Liver (tissue), 9 donors: Measurements from ENCODE around the gene PLEKHA6. TPM values are rescaled to one million over a fixed set of nuclear protein-coding genes. Genes with fewer than 3 reads are reported as not detected.

Experiments used
- DNase-seq: peaks from one replicate; pipeline ENCODE4 v3.0.0-alpha.2; 2017; ENCODE audit warnings: low spot score
- H3K27ac ChIP-seq, 2 donors: one replicate each; pipeline ENCODE4 v1.7.0; 2013; ENCODE audit warnings: inconsistent platforms in 2 of 2, low read length in 2 of 2, control low read depth in 1 of 2, low read depth in 1 of 2, mild to moderate bottlenecking in 1 of 2
- H3K27me3 ChIP-seq, 4 donors: one replicate each; pipeline versions ENCODE4 v1.6.1 to v1.7.0; 2013; ENCODE audit warnings: low read length in 3 of 4, inconsistent platforms in 1 of 4, mild to moderate bottlenecking in 1 of 4, moderate library complexity in 1 of 4; ENCODE audit not compliant: control insufficient read depth in 4 of 4, insufficient read depth in 4 of 4
- H3K36me3 ChIP-seq, 4 donors: one replicate each; pipeline versions ENCODE4 v1.6.1 to v1.7.0; 2013; ENCODE audit warnings: low read length in 3 of 4, mild to moderate bottlenecking in 3 of 4, low read depth in 1 of 4, moderate library complexity in 1 of 4; ENCODE audit not compliant: control insufficient read depth in 4 of 4, insufficient read depth in 3 of 4
- H3K4me1 ChIP-seq, 4 donors: one replicate each; pipeline versions ENCODE4 v1.6.1 to v1.7.0; 2013; ENCODE audit warnings: low read length in 3 of 4, mild to moderate bottlenecking in 3 of 4, moderate library complexity in 1 of 4; ENCODE audit not compliant: control insufficient read depth in 4 of 4, insufficient read depth in 4 of 4
- H3K4me3 ChIP-seq, 3 donors: one replicate each; pipeline versions ENCODE4 v1.6.1 to v1.7.0; 2013; ENCODE audit warnings: low read length in 3 of 3, control low read depth in 1 of 3, low read depth in 1 of 3, mild to moderate bottlenecking in 1 of 3
- H3K9ac ChIP-seq, 2 donors: one replicate each; pipeline ENCODE4 v1.7.0; 2013; ENCODE audit warnings: low read length in 2 of 2, mild to moderate bottlenecking in 2 of 2, moderate library complexity in 2 of 2, control low read depth in 1 of 2, low read depth in 1 of 2
- H3K9me3 ChIP-seq, 4 donors: one replicate each; pipeline versions ENCODE4 v1.6.1 to v1.7.0; 2013; ENCODE audit warnings: low read length in 3 of 4; ENCODE audit not compliant: control insufficient read depth in 4 of 4
- ATF3 ChIP-seq: IDR thresholded peaks from 2 replicates; pipeline ENCODE4 v1.6.1; 2016; ENCODE audit warnings: antibody characterized with exemption
- CTCF ChIP-seq: fragments of 150-350 bp; IDR thresholded peaks from 2 replicates; pipeline ENCODE4 v1.5.1; 2017; ENCODE audit warnings: improper control_type of control experiment, low read depth, low read length; ENCODE audit not compliant: missing input control
- EGR1 ChIP-seq, 2 donors: IDR thresholded peaks; 2 replicates each; pipeline ENCODE4 v1.6.1; 2016 to 2018; ENCODE audit warnings: antibody characterized with exemption in 2 of 2, low read depth in 2 of 2
- FOXA1 ChIP-seq: IDR thresholded peaks from 2 replicates; pipeline ENCODE4 v1.6.1; 2016; ENCODE audit warnings: antibody characterized with exemption
- FOXA2 ChIP-seq: IDR thresholded peaks from 2 replicates; pipeline ENCODE4 v1.6.1; 2016; ENCODE audit warnings: antibody characterized with exemption
- GABPA ChIP-seq, 2 donors: IDR thresholded peaks in 1 of 2; conservative IDR thresholded peaks in 1 of 2; 2 replicates each; pipeline ENCODE4 v1.6.1; 2016; ENCODE audit warnings: antibody characterized with exemption in 2 of 2, mild to moderate bottlenecking in 1 of 2, moderate library complexity in 1 of 2
- HNF4G ChIP-seq: IDR thresholded peaks from 2 replicates; pipeline ENCODE4 v1.6.1; 2016; ENCODE audit warnings: antibody characterized with exemption
- JUND ChIP-seq, 2 donors: IDR thresholded peaks; 2 replicates each; pipeline ENCODE4 v1.6.1; 2016; ENCODE audit warnings: antibody characterized with exemption in 2 of 2
- NR2F2 ChIP-seq: IDR thresholded peaks from 2 replicates; pipeline ENCODE4 v1.6.1; 2016; ENCODE audit warnings: antibody characterized with exemption
- RAD21 ChIP-seq, 2 donors: IDR thresholded peaks; 2 replicates each; pipeline ENCODE4 v1.6.1; 2016; ENCODE audit warnings: antibody characterized with exemption in 2 of 2, mild to moderate bottlenecking in 2 of 2
- REST ChIP-seq: IDR thresholded peaks from 2 replicates; pipeline ENCODE4 v1.6.1; 2016; ENCODE audit warnings: antibody characterized with exemption, mild to moderate bottlenecking
- RXRA ChIP-seq, 2 donors: IDR thresholded peaks; 2 replicates each; pipeline ENCODE4 v1.6.1; 2017 to 2018; ENCODE audit warnings: antibody characterized with exemption in 2 of 2, mild to moderate bottlenecking in 1 of 2
- SP1 ChIP-seq: IDR thresholded peaks from 2 replicates; pipeline ENCODE4 v1.6.1; 2018; ENCODE audit warnings: antibody characterized with exemption, mild to moderate bottlenecking
- TAF1 ChIP-seq: conservative IDR thresholded peaks from 2 replicates; pipeline ENCODE4 v1.6.1; 2016; ENCODE audit warnings: antibody characterized with exemption, mild to moderate bottlenecking
- YY1 ChIP-seq: IDR thresholded peaks from 2 replicates; pipeline ENCODE4 v1.6.1; 2016; ENCODE audit warnings: antibody characterized with exemption, mild to moderate bottlenecking
- ZBTB33 ChIP-seq: IDR thresholded peaks from 2 replicates; pipeline ENCODE4 v1.6.1; 2016; ENCODE audit warnings: antibody characterized with exemption
- WGBS: extraction: QIAGEN DNeasy Blood & Tissue Kit; methylation state at CpG from one replicate; pipeline ENCODE4 v1.1.7; 2013; 5-methylcytosine and 5-hydroxymethylcytosine counted together
- polyA plus RNA-seq, 2 donors: library from polyadenylated mRNA; stranded (reverse) in 1 of 2; unstranded in 1 of 2; fragments of 200-250 nt in 1 of 2; fragments of >200 nt in 1 of 2; fragmentation: Nextera tagmentation in 1 of 2; extraction: Ambion mirVana in 1 of 2; gene quantifications; one replicate each; pipeline versions ENCODE4 v1.2.1 to v1.2.3, GENCODE V29; 2013 to 2015
- total RNA-seq, 2 donors: library from RNA; depleted of rRNA; stranded (reverse); fragments of >200 nt; gene quantifications; one replicate each; pipeline ENCODE4 v1.2.3, GENCODE V29; 2014
- TF ChIP-seq, protein P1 (sequence below): IDR thresholded peaks from 2 replicates; pipeline ENCODE4 v1.6.1; 2016; ENCODE audit warnings: antibody characterized with exemption
- donor health status: healthy.
- donor health status: healthy.
- donor health status: healthy.
- donor health status: healthy.
- donor health status: healthy.

Gene PLEKHA6
- total and polyA plus RNA-seq, 4 donors = 5.3 to 12.8 (median 7.6) TPM

- DNase-seq = no peak
- peaks cover 4 to 31% (median 21%) of the 10 kb centered on the region in 4 donors for H3K4me1 ChIP-seq
- H3K27ac ChIP-seq = peak overlapping the region; percentile 15 to 21
- no peak overlapping the region for H3K4me3 ChIP-seq
- peaks cover 0 to 28% (median 17%) of the 10 kb centered on the region in 4 donors for H3K36me3 ChIP-seq
- WGBS = 82% methylated on average over 8 of the region's 8 CpGs
- TF ChIP-seq NR2F2 = no peak
- no peak for TF ChIP-seq GABPA (IDR thresholded peaks at IDR 0.05 in 1 of 2, conservative IDR thresholded peaks at IDR 0.05 in 1 of 2)
- no peak for TF ChIP-seq TAF1
- TF ChIP-seq SP1 = no peak
- TF ChIP-seq HNF4G = no peak
- no peak for TF ChIP-seq ZBTB33
- TF ChIP-seq FOXA2 = no peak
- TF ChIP-seq CTCF = no peak
- TF ChIP-seq, protein P1, sequence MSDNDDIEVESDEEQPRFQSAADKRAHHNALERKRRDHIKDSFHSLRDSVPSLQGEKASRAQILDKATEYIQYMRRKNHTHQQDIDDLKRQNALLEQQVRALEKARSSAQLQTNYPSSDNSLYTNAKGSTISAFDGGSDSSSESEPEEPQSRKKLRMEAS = no peak
- no peaks in the 10 kb centered on the region for H3K27me3 ChIP-seq
- no peak overlapping the region for H3K9ac ChIP-seq
- H3K9me3 ChIP-seq = no peaks in the 10 kb centered on the region
Observed at GRCh38 chr1:204224655-204225054, 135.1 kb downstream of the PLEKHA6 start.

GRCh38 chr1:204223129-204223860 lies 136.4 kb downstream of the PLEKHA6 start:
- H3K4me1 ChIP-seq = peaks cover 4 to 31% (median 21%) of the 10 kb centered on the region in 4 donors
- no peak for TF ChIP-seq YY1
- no peak for TF ChIP-seq TAF1
- TF ChIP-seq FOXA1 = no peak
- TF ChIP-seq SP1 = no peak
- TF ChIP-seq RXRA (IDR thresholded peaks at IDR 0.05) = no peak
- no peak for TF ChIP-seq ZBTB33
- no peak for TF ChIP-seq NR2F2
- no peak for TF ChIP-seq HNF4G
- TF ChIP-seq GABPA (IDR thresholded peaks at IDR 0.05 in 1 of 2, conservative IDR thresholded peaks at IDR 0.05 in 1 of 2) = no peak
- TF ChIP-seq JUND (IDR thresholded peaks at IDR 0.05) = no peak
- TF ChIP-seq REST = no peak
- no peak for TF ChIP-seq FOXA2
- TF ChIP-seq RAD21 (IDR thresholded peaks at IDR 0.05) = no peak
- TF ChIP-seq ATF3 = no peak
- no peak for TF ChIP-seq EGR1 (IDR thresholded peaks at IDR 0.05; ENCODE audit: low read depth in 2 of 2)
- no peak for TF ChIP-seq CTCF
- no peak overlapping the region for H3K4me3 ChIP-seq
- H3K9ac ChIP-seq = no peak overlapping the region
- no peak for DNase-seq
- 82% methylated on average over 17 of the region's 17 CpGs for WGBS
- peaks cover 0 to 24% (median 9%) of the 10 kb centered on the region in 4 donors for H3K36me3 ChIP-seq
- peak overlapping the region; percentile 4 to 12 for H3K27ac ChIP-seq
- no peaks in the 10 kb centered on the region for H3K9me3 ChIP-seq
- no peaks in the 10 kb centered on the region for H3K27me3 ChIP-seq
